Thymus (tissue), 11 donors: ENCODE data around the gene APIP. TPM values are rescaled to one million over a fixed set of nuclear protein-coding genes. Genes with fewer than 3 reads are reported as not detected.

Experiments used
- DNase-seq, 9 donors: peaks; one replicate each; pipeline ENCODE4 v3.0.0-alpha.2; 2013; ENCODE audit warnings: low spot score in 9 of 9, low read depth in 6 of 9, missing footprints in 1 of 9
- H3K27ac ChIP-seq, 2 donors: one replicate each; pipeline ENCODE4 v1.5.1; 2013; ENCODE audit warnings: control low read depth in 1 of 2, low read depth in 1 of 2, low read length in 1 of 2, mild to moderate bottlenecking in 1 of 2, moderate library complexity in 1 of 2
- H3K27me3 ChIP-seq, 2 donors: one replicate each; pipeline ENCODE4 v1.5.1; 2013; ENCODE audit warnings: low read length in 1 of 2; ENCODE audit not compliant: control insufficient read depth in 2 of 2, insufficient read depth in 1 of 2
- H3K36me3 ChIP-seq, 2 donors: one replicate each; pipeline ENCODE4 v1.5.1; 2013; ENCODE audit warnings: low read length in 1 of 2, mild to moderate bottlenecking in 1 of 2, moderate library complexity in 1 of 2; ENCODE audit not compliant: control insufficient read depth in 2 of 2, insufficient read depth in 2 of 2
- H3K4me1 ChIP-seq, 2 donors: one replicate each; pipeline ENCODE4 v1.5.1; 2013; ENCODE audit warnings: low read length in 2 of 2; ENCODE audit not compliant: control insufficient read depth in 2 of 2, insufficient read depth in 2 of 2
- H3K4me3 ChIP-seq, 2 donors: one replicate each; pipeline ENCODE4 v1.5.1; 2013; ENCODE audit warnings: low read length in 2 of 2, control low read depth in 1 of 2, mild to moderate bottlenecking in 1 of 2
- H3K9me3 ChIP-seq, 2 donors: one replicate each; pipeline ENCODE4 v1.5.1; 2013; ENCODE audit warnings: low read length in 1 of 2, mild to moderate bottlenecking in 1 of 2; ENCODE audit not compliant: control insufficient read depth in 2 of 2, insufficient read depth in 1 of 2
- WGBS: extraction: QIAGEN DNeasy Blood & Tissue Kit; methylation state at CpG from one replicate; pipeline ENCODE4 v1.1.7; 2013; 5-methylcytosine and 5-hydroxymethylcytosine counted together
- polyA plus RNA-seq: library from polyadenylated mRNA; stranded (reverse); fragments of 200-250 nt; gene quantifications from one replicate; pipeline ENCODE4 v1.2.3, GENCODE V29; 2013
- total RNA-seq: library from RNA; stranded (reverse); fragments of 120-200 nt; gene quantifications from one replicate; pipeline ENCODE4 v1.2.4, GENCODE V29; 2013
- donor health status: healthy.

Gene APIP
- total and polyA plus RNA-seq, 2 donors, result 44.3 to 51.8 TPM

GRCh38 chr11:34860518-34860917 is 55.7 kb downstream of the APIP start:
- Histone ChIP-seq H3K27ac (no peak overlapping the region), H3K36me3 (no peaks in the 10 kb centered on the region), H3K4me1 (no peaks in the 10 kb centered on the region), H3K9me3 (no peaks in the 10 kb centered on the region), H3K4me3 (no peak overlapping the region), H3K27me3 (no peaks in the 10 kb centered on the region)
- WGBS, result 96% methylated on average over 4 of the region's 4 CpGs
- DNase-seq, result no peak

GRCh38 chr11:34860034-34860433 is 56.1 kb downstream of the APIP start:
- H3K4me3 ChIP-seq, result no peak overlapping the region
- no peaks in the 10 kb centered on the region for H3K9me3 ChIP-seq
- H3K4me1 ChIP-seq, result no peaks in the 10 kb centered on the region
- H3K27me3 ChIP-seq, result no peaks in the 10 kb centered on the region
- DNase-seq, result peak in 2 of 9 donors; percentile 7 to 22
- WGBS, result 96% methylated on average over 4 of the region's 4 CpGs
- no peak overlapping the region for H3K27ac ChIP-seq
- H3K36me3 ChIP-seq, result no peaks in the 10 kb centered on the region

- H3K36me3 ChIP-seq, result no peaks in the 10 kb centered on the region
- peak overlapping the region in 1 of 2 donors; percentile 25 for H3K27ac ChIP-seq
- H3K27me3 ChIP-seq, result no peaks in the 10 kb centered on the region
- peaks cover 0 to 2% of the 10 kb centered on the region in 2 donors for H3K9me3 ChIP-seq
- no peaks in the 10 kb centered on the region for H3K4me1 ChIP-seq
- H3K4me3 ChIP-seq, result no peak overlapping the region
- WGBS, result 91% methylated on average over 2 of the region's 2 CpGs
- DNase-seq, result no peak
Measured at GRCh38 chr11:34859496-34859895, 56.7 kb downstream of the APIP start.

- no peaks in the 10 kb centered on the region for H3K27me3 ChIP-seq
- H3K4me1 ChIP-seq, result no peaks in the 10 kb centered on the region
- H3K4me3 ChIP-seq, result no peak overlapping the region
- WGBS, result 95% methylated on average over 2 of the region's 2 CpGs
- DNase-seq, result no peak
- H3K9me3 ChIP-seq, result peaks cover 0 to 3% of the 10 kb centered on the region in 2 donors
- H3K36me3 ChIP-seq, result no peaks in the 10 kb centered on the region
- no peak overlapping the region for H3K27ac ChIP-seq
Measured at GRCh38 chr11:34857463-34857862, 58.7 kb downstream of the APIP start.

GRCh38 chr11:34856251-34856650 is 59.9 kb downstream of the APIP start:
- Histone ChIP-seq H3K27me3 (no peaks in the 10 kb centered on the region), H3K36me3 (no peaks in the 10 kb centered on the region), H3K4me3 (no peak overlapping the region), H3K9me3 (peaks cover 0 to 3% of the 10 kb centered on the region in 2 donors), H3K4me1 (no peaks in the 10 kb centered on the region), H3K27ac (no peak overlapping the region)
- no peak for DNase-seq
- WGBS, result 90% methylated on average over 1 of the region's 1 CpG

GRCh38 chr11:34855754-34856095 is 60.5 kb downstream of the APIP start:
- 93% methylated on average over 3 of the region's 3 CpGs for WGBS
- no peak overlapping the region for H3K4me3 ChIP-seq
- H3K27me3 ChIP-seq, result no peaks in the 10 kb centered on the region
- peaks cover 0 to 3% of the 10 kb centered on the region in 2 donors for H3K9me3 ChIP-seq
- no peak for DNase-seq
- no peak overlapping the region for H3K27ac ChIP-seq
- H3K36me3 ChIP-seq, result no peaks in the 10 kb centered on the region
- no peaks in the 10 kb centered on the region for H3K4me1 ChIP-seq

- Histone ChIP-seq H3K9me3 (peaks cover 0 to 3% of the 10 kb centered on the region in 2 donors), H3K27ac (no peak overlapping the region), H3K4me1 (no peaks in the 10 kb centered on the region), H3K36me3 (no peaks in the 10 kb centered on the region), H3K27me3 (no peaks in the 10 kb centered on the region), H3K4me3 (no peak overlapping the region)
- no peak for DNase-seq
- WGBS, result 95% methylated on average over 5 of the region's 5 CpGs
Measured at GRCh38 chr11:34855021-34855753, 61.0 kb downstream of the APIP start.

- Histone ChIP-seq H3K4me1 (no peaks in the 10 kb centered on the region), H3K9me3 (peaks cover 0 to 3% of the 10 kb centered on the region in 2 donors), H3K36me3 (no peaks in the 10 kb centered on the region), H3K27ac (no peak overlapping the region), H3K4me3 (no peak overlapping the region), H3K27me3 (no peaks in the 10 kb centered on the region)
- DNase-seq, result no peak
Measured at GRCh38 chr11:34851916-34852315, 64.3 kb downstream of the APIP start.

GRCh38 chr11:34850334-34850733 is 65.8 kb downstream of the APIP start:
- Histone ChIP-seq H3K36me3 (no peaks in the 10 kb centered on the region), H3K27me3 (no peaks in the 10 kb centered on the region), H3K4me3 (no peak overlapping the region), H3K4me1 (no peaks in the 10 kb centered on the region), H3K9me3 (peaks cover 0 to 3% of the 10 kb centered on the region in 2 donors), H3K27ac (no peak overlapping the region)
- 88% methylated on average over 4 of the region's 4 CpGs for WGBS
- no peak for DNase-seq
